HT-29 (cell line): ENCODE measurements around the gene CPT1A. TPM values are rescaled to one million over a fixed set of nuclear protein-coding genes. Genes with fewer than 3 reads are reported as not detected.

Source experiments
- DNase-seq: peaks from one replicate; pipeline ENCODE4 v3.0.0-alpha.2; 2015; ENCODE audit warnings: low spot score
- total RNA-seq: library from RNA; depleted of rRNA; stranded (reverse); fragments of >200 nt; shearing (Covaris generic); gene quantifications from 2 replicates; pipeline ENCODE4 v1.2.3, GENCODE V29; 2014

Gene CPT1A
- total RNA-seq, 1 experiment from 2014 or later = 25.4 TPM

DNA sequence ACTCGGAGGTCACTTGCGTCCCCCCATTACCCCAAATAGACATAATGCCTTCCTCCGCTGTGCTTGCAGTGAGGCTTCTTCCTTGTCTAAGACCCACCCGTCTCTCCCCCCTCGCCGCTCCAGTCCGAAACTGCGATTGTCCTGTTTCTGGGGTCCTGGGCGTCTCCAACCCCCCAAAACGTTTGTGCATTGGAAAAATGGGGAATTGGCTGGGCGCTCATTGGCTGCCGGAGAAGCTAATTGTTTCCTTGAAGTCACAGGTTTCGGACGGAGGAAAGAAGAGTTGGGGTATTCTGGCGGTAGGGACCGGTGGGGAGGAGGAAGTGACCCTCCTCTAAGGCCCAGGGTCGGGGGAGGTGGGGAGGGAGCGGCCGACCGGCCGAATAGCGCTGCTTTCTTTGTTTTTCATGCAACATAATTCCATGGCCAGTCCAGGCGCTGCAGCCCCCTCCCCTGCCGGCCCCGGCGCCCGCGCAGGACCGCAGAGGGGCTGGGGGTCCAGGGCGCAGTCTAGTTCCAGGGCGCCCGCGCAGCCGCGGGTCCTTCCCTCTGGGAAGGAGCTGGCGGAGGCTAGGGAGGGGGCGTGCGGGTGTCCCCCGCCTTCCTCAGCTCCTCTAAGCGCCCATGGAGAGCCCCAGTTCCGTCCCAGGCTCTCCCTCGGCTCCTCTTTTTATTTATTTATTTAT lies 12.7 kb upstream of the CPT1A start:
- no peak for DNase-seq

DNA sequence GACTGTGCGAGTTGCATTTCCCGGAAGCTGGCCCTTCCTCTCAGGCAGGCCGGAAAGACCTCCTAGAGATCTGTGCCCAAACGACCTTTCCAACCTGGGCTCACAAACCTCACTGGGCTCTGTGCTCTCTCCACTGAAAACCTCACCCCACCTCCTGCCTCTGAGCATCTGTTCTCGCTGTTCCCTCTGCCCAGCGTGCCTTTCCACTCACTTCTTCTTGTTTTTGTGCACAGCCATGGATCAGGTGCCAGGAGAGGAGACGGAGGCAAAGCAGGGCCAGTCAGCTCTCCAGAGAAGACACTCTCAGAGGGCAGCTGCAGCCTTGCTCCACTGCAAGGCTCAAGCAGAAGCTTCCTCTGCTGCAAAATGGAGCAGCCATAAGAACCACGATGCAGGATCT lies 10.9 kb upstream of the CPT1A start:
- no peak for DNase-seq

DNA sequence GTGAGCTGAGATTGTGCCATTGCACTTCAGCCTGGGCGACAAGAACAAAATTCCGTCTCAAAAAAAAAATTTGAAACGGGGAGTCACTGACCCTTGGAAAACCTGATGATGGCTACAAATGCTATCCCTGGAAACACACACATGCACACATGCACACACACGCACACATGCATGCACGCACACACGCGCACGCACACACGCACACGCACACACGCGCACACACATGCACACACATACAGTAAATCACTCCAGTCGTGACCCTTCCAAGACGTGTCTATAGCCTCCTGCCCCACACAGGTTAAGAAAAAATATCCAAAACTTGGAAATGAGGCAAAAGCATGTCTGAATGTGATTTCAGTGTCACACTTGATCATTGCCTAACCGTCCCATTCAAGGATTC lies 6.7 kb upstream of the CPT1A start:
- no peak for DNase-seq

- no peak for DNase-seq
Measured at GRCh38 chr11:68847395-68847794, 5.7 kb upstream of the CPT1A start.

DNA sequence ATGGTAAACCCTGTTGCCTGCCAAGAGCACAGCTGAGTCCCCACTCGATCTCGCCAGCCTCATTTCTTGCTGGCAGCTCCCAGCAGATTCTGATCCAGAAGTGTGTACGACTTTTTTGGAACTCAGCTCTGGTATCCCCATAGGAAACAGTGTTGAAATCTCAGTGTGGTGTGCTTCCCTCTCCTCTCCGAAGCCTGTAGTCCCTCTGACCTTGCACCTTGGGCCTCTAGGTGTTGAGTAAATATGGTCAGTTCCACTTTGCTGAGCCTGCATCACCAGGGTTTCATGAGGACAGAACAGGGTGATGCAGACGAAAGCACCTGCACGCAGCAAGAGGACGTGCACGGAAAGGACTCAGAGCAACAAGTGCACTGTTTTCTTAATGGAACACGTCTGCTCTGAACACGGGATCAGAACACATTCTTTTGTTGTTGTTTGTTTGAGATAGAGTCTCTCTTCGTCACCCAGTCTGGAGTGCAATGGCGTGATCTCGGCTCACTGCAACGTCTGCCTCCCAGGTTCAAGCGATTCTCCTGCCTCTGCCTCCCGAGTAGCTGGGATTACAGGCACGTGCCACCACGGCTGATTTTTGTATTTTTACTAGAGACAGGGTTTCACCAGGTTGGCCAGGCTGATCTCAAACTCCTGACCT lies 3.8 kb upstream of the CPT1A start:
- DNase-seq = no peak

- DNase-seq = no peak
Measured at GRCh38 chr11:68844801-68845200, 3.1 kb upstream of the CPT1A start.

DNA sequence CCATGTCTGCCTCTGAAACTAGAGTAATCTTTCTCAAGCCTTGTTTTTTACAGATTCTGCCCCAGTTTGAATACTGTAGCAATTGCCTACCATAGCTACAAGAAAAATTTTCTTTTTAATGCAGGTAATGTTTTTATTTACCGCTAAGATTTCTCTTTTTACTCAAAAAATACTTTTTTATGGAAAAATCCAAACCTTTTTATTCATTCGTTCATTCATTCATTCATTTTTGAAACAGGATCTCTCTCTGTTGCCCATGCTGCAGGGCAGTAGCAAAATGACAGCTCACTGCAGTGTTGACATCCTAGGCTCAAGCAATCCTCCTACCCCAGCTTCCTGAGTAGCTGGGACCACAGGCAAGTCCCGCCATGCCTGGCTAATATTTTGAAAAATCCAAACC lies 2.7 kb upstream of the CPT1A start:
- DNase-seq = no peak

DNA sequence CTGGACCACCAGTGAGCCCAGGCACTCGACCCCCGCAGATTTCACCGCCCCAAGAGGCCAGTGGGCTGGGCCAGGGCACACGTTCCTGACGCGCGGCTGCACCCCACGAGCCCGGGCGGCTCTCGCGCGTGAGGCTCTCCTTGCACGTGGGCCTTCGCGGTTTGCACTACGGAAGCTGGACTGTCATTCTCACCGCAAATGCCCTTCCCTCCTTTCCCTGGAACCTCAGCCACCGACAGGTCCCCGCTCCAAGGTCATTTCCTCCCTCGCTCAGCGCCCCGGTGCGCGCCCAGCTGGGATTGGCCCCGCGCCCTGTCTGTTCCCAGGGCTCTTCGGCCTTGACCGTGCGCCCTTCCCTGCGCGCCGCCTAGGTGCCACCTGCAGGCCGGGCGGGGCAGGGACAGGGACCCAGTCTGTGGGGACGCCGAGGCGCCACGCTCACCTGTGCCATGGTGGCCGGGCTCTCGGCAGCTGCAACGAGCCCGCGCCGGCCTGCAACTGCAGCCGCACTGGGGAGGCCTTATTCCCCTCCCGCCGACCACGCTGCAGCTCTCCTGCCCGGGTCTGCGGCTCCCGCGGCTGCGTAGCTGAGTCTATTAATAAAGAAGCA lies 2.1 kb upstream of the CPT1A start:
- DNase-seq = peak; percentile 91

DNA sequence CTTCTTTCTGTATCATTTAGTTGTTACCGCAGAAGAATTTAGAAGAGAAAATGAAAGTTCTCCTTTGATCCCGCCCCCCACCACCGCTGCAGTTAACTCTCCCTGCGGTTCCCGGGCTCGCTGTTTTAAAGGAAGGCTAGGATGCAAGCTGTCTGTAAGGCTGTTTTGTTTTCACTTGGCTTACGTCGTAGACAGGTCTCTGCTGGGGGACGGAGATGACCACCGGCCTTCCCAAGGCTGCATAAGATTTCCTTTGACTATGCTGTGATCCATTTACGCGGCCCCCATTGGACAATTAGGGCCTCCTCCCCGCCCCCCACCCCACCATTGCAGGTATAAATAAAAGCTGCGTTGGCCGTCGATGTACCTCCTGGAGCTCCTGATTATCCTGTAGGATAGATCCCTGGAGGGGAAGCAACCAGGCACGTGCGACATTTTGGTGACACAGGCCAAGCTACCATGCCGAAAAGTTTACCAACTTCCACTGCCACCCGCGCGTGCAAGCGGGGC lies 1.4 kb upstream of the CPT1A start:
- DNase-seq = no peak

DNA sequence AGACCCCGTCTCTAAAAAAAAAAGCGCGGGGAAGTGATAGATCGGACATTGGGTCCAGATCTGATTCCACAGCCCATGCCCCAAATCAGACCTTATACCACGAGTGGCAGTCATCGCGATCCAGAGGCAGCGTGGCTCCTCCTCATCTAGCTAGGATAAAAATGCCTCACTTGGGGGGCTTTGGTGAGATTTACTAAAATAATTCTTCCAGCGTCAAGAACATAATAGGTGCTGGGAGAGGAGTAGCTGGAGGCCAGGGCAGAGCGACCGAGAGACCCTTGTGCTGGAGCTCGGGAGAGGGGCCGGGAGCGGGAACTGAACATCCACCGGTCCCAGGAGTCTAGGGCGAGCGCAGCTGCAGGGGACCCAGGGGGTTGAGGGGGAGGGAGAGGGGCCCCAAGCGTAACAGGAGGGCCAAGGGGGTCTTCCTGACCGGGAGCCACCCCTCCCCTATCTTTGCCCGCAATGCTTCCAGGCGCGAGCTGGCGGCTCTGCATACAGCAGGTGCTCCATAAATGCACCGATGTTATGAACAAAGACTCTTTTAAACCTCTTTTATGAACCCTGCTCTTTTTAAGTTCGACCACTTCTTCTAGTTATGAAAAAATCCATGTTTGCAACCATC lies 823 bp upstream of the CPT1A start:
- DNase-seq = no peak

DNA sequence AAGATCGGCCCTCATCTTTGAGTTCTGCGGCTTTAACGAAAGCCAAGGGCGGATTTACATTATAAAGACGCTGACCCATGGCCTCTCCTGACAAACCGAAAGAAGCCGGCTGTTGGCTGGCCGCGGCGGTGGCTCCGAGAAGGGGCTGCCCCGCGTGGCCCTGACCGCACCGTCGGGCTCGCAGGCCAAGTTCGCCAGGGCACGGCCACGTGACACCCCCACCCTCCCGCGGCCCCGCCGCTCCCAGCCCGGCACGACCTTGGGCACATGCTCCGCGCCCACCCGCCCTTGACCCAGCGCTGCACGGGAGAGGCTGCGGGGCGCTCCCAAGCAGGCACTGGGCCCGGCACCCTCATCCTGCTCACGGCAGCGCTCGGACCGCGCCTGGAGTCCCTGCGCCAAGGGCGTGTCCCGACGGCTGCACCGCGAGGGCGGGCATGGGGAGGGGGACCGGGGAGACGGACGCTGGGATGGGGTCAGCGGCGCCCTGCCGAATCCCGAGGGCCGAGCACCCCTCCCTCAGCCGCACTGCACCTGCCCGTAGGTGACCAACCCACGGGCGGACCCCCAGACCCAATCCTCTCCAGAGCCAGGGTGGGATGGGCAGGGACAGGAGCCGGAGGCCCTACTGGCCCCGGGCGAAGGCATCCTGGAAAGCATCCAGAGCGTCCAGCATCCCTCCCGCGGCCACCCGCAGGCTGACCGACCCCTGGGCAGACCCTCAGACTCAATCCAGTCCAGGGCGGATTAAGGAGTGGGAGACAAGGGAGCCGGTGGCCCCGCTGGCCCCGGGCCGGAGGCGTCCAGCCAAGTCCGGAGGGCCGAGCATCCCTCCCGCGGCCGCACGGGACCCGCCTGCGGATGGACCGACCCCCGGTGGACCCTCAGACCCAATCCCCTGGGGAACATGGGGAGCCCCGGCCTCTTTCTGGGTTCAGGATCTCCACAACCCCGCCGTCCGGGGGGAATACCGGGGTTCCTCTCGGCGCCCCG lies 759 bp downstream of the CPT1A start:
- DNase-seq = peak; percentile 59

GRCh38 chr11:68839911-68840641 lies 1.6 kb downstream of the CPT1A start:
- DNase-seq = peak; percentile 30

GRCh38 chr11:68839054-68839865 lies 2.5 kb downstream of the CPT1A start:
- DNase-seq = peak; percentile 95

- no peak for DNase-seq
Measured at GRCh38 chr11:68838572-68838964, 3.1 kb downstream of the CPT1A start.

GRCh38 chr11:68837583-68838571 lies 3.8 kb downstream of the CPT1A start:
- no peak for DNase-seq

- no peak for DNase-seq
Measured at GRCh38 chr11:68835749-68836148, 6.0 kb downstream of the CPT1A start.

DNA sequence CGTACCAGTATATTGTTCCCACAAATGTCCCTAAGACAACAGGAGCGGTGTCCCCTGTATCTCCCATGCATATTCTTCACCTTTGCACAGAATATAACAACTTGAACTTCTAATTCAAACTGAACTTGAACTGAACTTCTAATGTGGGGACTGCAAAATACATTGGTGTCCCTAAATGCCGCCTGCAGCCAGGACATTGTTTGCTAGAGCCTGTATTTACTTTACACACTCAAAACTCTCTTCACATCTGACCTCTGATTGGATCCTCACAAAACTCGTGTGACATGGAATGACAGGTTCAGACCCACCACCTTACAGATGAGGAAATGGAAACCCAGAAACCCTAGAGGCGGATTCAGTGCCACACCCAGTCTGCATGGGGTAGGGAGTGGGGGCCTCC lies 6.4 kb downstream of the CPT1A start:
- no peak for DNase-seq

GRCh38 chr11:68832476-68833181 lies 9.1 kb downstream of the CPT1A start:
- DNase-seq = peak; percentile 68
